Mesendoderm (in vitro differentiated cells): ENCODE data around the gene TSC2. TPM values are rescaled to one million over a fixed set of nuclear protein-coding genes. Genes with fewer than 3 reads are reported as not detected.
"Not testable (repeated sequence)": the region's sequence is repeated elsewhere in the genome, so short reads cannot be mapped to it uniquely, and the experiment has no call there.

Experiments used
- DNase-seq: peaks from one replicate; pipeline ENCODE4 v3.0.0; 2013
- H2AK5ac ChIP-seq: 2 replicates; pipeline ENCODE4 v1.6.1; 2013; ENCODE audit warnings: low read length, inconsistent platforms
- H2BK120ac ChIP-seq: 2 replicates; pipeline ENCODE4 v1.6.1; 2013; ENCODE audit warnings: low read depth, mild to moderate bottlenecking, low read length, moderate library complexity, mixed read lengths
- H2BK15ac ChIP-seq: replicated peaks from 2 replicates; pipeline ENCODE4 v1.6.1; 2013; ENCODE audit warnings: low read depth, mild to moderate bottlenecking, moderate library complexity
- H2BK5ac ChIP-seq: 2 replicates; pipeline ENCODE4 v1.6.1; 2013; ENCODE audit warnings: low read length, inconsistent platforms
- H3K18ac ChIP-seq: 2 replicates; pipeline ENCODE4 v1.6.1; 2013; ENCODE audit warnings: mild to moderate bottlenecking, low read length, mixed read lengths
- H3K23ac ChIP-seq: one replicate; pipeline ENCODE4 v1.6.1; 2013; ENCODE audit warnings: low read length
- H3K27ac ChIP-seq: 2 replicates; pipeline ENCODE4 v1.5.1; 2013; ENCODE audit warnings: low read depth, mild to moderate bottlenecking, inconsistent platforms, low read length, moderate library complexity
- H3K27me3 ChIP-seq: 2 replicates; pipeline ENCODE4 v1.6.1; 2013; ENCODE audit warnings: low read length, control low read depth, mild to moderate bottlenecking, inconsistent platforms; ENCODE audit not compliant: insufficient read depth, poor library complexity
- H3K36me3 ChIP-seq: 2 replicates; pipeline ENCODE4 v1.6.1; 2013; ENCODE audit warnings: low read length, inconsistent platforms; ENCODE audit not compliant: control insufficient read depth, insufficient read depth
- H3K4ac ChIP-seq: one replicate; pipeline ENCODE4 v1.6.1; 2013; ENCODE audit warnings: low read depth, mild to moderate bottlenecking, low read length, moderate library complexity
- H3K4me1 ChIP-seq: 2 replicates; pipeline ENCODE4 v1.6.1; 2013; ENCODE audit warnings: low read depth, low read length, inconsistent platforms; ENCODE audit not compliant: control insufficient read depth
- H3K4me2 ChIP-seq: 2 replicates; pipeline ENCODE4 v1.6.1; 2013; ENCODE audit warnings: low read length
- H3K4me3 ChIP-seq: 2 replicates; pipeline ENCODE4 v1.5.1; 2013; ENCODE audit warnings: mild to moderate bottlenecking, low read length
- H3K56ac ChIP-seq: one replicate; pipeline ENCODE4 v1.6.1; 2013; ENCODE audit warnings: low read length
- H3K79me1 ChIP-seq: 2 replicates; pipeline ENCODE4 v1.6.1; 2013; ENCODE audit warnings: low read length, inconsistent platforms
- H3K79me2 ChIP-seq: 2 replicates; pipeline ENCODE4 v1.6.1; 2013; ENCODE audit warnings: mild to moderate bottlenecking, low read length; ENCODE audit not compliant: control insufficient read depth, insufficient read depth
- H3K9ac ChIP-seq: 2 replicates; pipeline ENCODE4 v1.6.1; 2013; ENCODE audit warnings: low read length, inconsistent platforms
- H4K5ac ChIP-seq: one replicate; pipeline ENCODE4 v1.6.1; 2013; ENCODE audit warnings: low read length
- H4K8ac ChIP-seq: one replicate; pipeline ENCODE4 v1.6.1; 2013; ENCODE audit warnings: low read depth, mild to moderate bottlenecking, control low read depth, low read length, moderate library complexity
- whole genome bisulfite sequencing: extraction: QIAGEN DNeasy Blood & Tissue Kit; methylation state at CpG from one replicate; pipeline ENCODE4 v1.1.7; 2013; ENCODE audit warnings: low lambda C conversion rate, missing lambda C conversion rate; ENCODE audit not compliant: insufficient coverage; ENCODE audit errors: extremely low coverage; 5-methylcytosine and 5-hydroxymethylcytosine counted together
- small RNA-seq: library from polyadenylated mRNA; stranded (forward); fragments of <200 nt; extraction: miRNeasy Mini kit (QIAGEN cat#:217004); gene quantifications from one replicate; pipeline ENCODE3, GENCODE V24; 2013; ENCODE audit not compliant: insufficient read depth

Gene TSC2

DNA sequence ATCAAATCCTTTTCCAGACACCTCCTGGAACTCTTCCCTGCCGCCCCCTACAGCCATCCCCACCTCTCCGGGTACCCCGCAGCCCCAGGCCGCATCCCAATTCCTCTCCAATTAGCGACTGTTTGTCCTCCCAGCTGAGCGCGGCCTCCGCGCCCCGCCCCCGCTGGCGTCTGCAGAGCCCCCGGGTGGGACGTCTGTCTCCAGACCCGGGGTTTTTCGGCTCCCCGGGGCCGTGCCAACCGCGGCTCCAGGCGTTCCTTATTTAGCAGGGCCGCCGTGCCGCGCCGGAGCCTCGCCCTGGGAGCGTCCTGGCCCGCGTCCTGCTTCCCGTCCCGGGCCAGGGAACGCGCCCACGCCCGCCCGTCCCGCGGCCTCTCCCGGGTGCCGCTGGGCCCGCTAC, 87.3 kb downstream of the TSC2 start:
- not testable (repeated sequence) for H4K8ac ChIP-seq, H3K4ac ChIP-seq, H3K27me3 ChIP-seq, H3K18ac ChIP-seq, H3K4me3 ChIP-seq, H2BK5ac ChIP-seq, DNase-seq, H3K79me2 ChIP-seq, H3K23ac ChIP-seq, H4K5ac ChIP-seq, H3K27ac ChIP-seq, H2BK15ac ChIP-seq, H2BK120ac ChIP-seq, H3K36me3 ChIP-seq, H3K79me1 ChIP-seq, H3K4me1 ChIP-seq, H3K4me2 ChIP-seq, H2AK5ac ChIP-seq
- peak overlapping the region; percentile 42 for H3K9ac ChIP-seq
- no CpG with 5 or more reads among the region's 42 CpGs for WGBS
- H3K56ac ChIP-seq: peak overlapping the region; percentile 34

GRCh38 chr16:2135770-2136490, 88.1 kb downstream of the TSC2 start, which contains the start of gene PKD1:
TSS of gene PKD1 (minus strand) at chr16:2135898. CDS start at chr16:2135689, 209 bp downstream.
- peak within 1 kb of the TSS; percentile 59 for H3K9ac ChIP-seq
- not testable (repeated sequence) for H3K4ac ChIP-seq, H3K18ac ChIP-seq, H2BK5ac ChIP-seq, H3K27ac ChIP-seq, H2AK5ac ChIP-seq, H4K8ac ChIP-seq, H3K36me3 ChIP-seq, H2BK15ac ChIP-seq, H3K79me1 ChIP-seq, H3K4me3 ChIP-seq, H3K4me1 ChIP-seq, H2BK120ac ChIP-seq, H3K79me2 ChIP-seq, H4K5ac ChIP-seq, H3K23ac ChIP-seq, H3K27me3 ChIP-seq
- DNase-seq: peak; percentile 94
- peak within 1 kb of the TSS; percentile 42 for H3K4me2 ChIP-seq
- peak within 1 kb of the TSS; percentile 85 for H3K56ac ChIP-seq
- no CpG with 5 or more reads among the region's 81 CpGs for WGBS

Small RNAs within 50 kb of the gene (small RNA-seq; reads per million reads assigned to genes)
- gene MIR1225 (not detected), gene MIR3180-5 (not detected), gene MIR4516 (not detected), gene RF00019 (not detected), gene RN7SL219P (not detected)
